HG03135 (cell line): ENCODE measurements around the gene GANAB.
"Not testable (repeated sequence)": the region's sequence is repeated elsewhere in the genome, so short reads cannot be mapped to it uniquely, and the experiment has no call there.

ENCODE experiments used
- ATAC-seq: cut with Tn5 transposase; IDR thresholded peaks from one replicate; pipeline ENCODE4 v1.9.1; 2021; ENCODE audit warnings: mild to moderate bottlenecking, moderate library complexity; ENCODE audit not compliant: unreplicated experiment

The GANAB gene

DNA sequence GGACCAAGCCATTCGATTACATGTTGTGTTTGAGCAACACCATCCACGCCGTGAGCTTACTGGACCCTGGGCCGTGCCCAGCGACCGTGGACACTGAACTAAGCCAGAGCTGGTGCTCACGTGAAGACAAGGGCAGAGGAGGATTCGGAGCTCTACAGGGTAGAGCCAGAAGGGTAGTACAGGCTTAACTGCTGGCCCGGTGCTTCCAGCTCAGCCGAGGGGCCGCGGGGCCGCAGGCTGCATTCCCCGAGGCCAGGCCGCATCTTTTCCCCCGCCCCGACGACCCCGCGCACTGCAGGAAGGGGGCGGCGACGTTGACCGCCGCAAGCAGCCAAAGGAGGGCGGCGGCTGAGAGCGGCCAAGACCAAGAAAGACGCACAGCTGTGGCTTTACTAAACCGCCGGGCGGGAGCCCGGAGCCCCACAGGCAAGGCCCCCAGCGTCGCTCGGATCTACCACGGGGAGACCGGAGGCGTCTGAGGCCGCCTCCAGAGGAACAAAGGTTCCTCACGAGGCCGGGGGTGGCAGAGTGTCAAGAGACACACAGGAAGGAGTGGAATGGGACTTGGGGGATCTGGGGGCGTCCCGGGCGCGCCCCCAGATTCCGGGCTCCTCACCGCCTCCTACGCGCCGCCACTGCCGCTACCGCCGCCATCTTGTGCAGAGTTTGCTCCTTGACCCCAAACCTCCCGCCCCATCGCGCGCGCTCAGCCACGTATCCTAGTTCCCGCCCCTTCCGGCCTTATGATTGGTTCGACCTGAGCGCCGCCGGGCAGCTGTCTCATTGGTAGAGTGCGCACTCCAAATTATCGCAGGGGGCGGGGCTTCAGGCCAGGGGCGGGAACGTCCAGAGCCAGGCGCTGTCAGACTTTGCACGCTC, at the start of gene GANAB:
GANAB (minus strand) TSS at position 668 of the 879 bp plus-strand sequence; CDS start at position 654, 14 bp downstream.
- ATAC-seq: peak; percentile 95

- no peak for ATAC-seq
Observed at GRCh38 chr11:62694455-62695167, 48.2 kb upstream of the GANAB start.

DNA sequence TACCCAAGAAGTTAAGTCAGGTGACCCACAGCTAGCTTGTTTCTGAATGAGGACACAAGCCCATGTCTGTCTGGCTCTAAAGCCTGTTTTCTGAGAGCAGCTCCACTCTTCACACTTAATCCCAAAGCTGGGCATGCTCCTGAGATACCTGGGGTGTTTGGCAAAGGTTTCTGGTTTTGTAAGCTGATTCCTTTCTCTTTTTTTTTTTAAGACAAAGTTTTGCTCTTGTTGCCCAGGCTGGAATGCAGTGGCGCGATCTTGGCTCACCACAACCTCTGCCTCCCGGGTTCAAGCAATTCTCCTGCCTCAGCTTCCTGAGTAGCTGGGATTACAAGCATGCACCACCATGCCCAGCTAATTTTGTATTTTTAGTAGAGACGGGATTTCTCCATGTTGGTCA, 47.2 kb upstream of the GANAB start:
- ATAC-seq: not testable (repeated sequence)

DNA sequence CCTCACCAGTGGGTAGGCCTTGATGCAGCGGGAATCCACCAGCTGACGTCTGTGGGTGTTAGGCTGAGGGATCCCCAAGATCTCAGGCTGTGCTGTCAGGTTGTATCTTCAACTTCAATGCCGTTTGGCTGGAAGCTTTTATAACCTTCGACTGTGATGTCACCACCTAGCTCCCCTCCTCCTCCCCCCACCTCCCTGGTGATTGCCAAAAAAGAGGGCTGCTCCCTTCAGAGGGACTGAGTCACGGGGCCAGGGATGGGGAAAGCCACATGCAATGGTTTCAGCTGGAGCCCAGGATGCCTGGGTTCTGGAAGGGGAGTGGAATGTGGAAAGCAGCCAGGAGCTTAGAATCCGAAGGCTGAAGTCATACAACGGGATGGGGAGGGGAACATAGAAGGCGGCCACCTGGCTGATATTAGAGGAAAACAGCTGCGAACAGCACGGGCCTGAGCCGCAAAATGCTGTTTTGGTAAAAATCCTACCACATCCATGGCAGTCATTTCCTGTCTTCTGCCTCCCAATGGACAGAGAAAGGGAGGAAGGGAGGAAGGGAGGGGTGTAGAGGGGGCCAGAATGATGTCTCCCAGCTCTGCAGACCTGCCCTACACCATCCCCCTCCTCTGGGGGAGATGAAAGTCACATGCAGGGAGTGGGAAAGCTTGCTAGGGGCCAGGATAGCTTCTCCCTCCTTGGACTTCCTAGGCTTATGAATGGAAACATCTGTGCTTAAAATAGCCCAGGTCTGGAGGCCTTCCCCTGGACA, 43.2 kb upstream of the GANAB start, which contains the start of gene LRRN4CL:
LRRN4CL (minus strand) TSS at position 110 of the 763 bp plus-strand sequence. CDS start 1,022 bp downstream, outside the sequence.
- no peak for ATAC-seq

GRCh38 chr11:62688491-62688890, 42.1 kb upstream of the GANAB start:
- ATAC-seq: no peak

DNA sequence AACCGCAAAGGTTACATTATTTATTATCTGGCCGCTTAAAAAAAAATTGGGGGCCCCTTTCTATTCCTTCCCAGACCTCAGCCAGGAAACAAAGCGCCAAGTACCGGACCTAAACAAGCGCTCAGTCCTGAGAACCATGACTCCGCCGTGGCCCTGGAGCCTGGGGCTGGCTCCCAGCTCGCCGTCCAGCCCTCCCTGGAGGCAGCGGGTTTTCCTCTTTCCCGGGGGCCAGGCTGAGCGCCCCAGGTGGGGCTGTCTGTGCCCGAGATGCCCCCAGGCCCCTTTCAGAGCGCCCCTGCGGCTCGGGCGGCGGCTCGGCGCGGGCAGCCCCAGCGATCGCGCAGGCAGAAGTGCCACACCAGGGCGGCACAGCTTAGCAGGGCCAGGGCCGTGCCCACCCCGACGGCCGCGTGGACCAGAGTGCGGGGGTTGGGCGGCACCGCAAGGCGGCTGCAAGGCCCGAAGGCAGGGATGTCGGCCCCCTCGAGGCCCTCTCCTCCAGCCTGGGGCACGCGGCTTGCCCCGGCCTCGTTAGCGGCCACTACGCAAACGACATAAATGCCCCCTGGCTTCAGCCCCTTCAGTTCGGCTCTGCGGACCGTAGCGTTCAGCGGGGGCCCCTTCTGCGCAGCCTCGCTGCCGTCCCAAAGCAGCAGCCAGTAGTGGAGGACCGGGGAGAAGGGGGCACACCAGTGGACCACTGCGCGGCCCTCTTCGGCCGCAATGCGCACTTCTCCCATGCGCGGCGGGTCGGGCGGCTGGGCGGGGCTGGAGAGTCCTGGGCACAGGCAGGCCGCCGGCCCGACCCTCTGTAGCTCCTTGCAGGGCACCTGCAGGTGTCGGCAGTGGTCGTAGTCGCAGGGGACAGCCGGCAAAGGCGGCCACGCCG, 41.3 kb upstream of the GANAB start:
- no peak for ATAC-seq

DNA sequence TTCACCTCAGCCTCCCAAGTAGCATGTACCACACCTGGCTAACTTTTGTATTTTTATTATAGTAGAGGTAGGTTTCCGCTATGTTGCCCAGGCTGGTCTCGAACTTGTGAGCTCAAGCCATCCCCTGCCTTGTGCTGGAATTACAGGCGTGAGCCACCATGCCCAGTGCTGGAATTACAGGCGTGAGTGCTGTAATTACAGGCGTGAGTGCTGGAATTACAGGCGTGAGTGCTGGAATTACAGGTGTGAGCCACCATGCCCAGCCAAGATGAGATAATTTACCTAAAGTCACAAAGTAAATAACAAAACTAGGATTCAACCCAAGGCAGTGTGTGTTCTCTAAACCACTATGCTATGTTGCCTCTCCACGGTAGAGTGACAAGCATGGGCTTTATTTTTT, 36.1 kb upstream of the GANAB start:
- no peak for ATAC-seq

DNA sequence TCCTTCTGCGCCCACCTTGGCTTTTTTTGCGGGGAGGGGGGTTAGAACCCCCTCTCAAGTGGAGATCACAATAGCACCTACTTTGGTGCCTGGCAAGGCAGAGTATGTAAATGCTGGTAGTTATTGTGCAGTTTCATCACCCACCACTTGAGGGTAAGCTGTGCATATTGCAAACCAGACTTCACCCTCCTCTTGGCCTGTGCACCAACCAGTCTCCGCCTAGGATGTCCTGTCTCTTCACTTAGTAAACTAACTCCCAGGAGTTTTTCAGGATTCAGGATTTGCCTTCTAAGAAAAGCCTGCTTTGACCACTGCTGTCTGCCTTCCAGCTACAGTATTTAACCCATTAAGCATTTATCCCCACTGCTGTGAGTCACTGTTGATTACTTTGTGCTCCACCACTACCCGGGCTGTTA, 34.4 kb upstream of the GANAB start:
- peak; percentile 62 for ATAC-seq

DNA sequence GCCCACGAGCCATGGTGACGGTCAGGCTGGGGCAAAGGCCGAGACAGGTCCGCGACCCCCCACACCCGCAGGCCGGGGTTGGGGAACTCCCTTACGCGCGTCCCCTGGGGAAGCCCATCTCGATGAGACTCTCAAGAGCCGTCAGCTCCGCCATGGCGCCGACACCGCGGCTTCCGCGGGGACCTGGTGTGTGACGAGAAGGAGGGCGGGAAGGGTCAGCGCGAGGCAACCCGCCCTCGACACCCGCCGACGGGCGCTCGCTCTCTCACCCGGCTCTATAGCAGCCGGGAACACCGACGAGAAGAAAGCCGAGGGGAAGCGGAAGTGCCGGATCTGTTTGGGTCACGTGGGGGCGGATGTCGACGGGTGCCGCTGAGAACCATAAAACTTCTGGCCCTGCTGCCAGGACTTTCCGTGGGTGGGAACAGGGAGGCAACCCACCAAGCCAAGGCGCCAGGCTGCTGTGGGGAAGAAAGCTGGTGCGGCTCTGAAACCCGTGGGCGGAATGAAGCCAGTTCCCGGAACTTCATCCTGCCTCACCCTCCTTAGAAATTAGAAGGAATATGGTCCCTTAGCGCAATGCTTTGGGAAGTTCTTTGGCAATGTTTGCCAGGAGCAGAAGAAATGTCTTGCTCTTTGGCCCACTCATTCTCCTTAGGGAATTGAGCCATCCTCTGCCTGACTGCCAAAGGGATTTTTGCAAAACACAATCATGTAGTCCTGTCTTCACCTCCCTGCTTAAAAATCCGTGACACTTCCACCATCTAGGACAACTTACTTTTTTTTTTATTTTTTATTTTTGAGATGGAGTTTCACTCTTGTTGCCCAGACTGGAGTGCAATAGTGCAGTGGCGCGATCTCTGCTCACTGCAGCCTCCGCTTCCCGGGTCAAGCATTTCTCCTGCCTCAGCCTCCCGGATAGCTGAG, 32.6 kb upstream of the GANAB start, which contains the start of gene UBXN1:
UBXN1 (minus strand) TSS at position 304 of the 927 bp plus-strand sequence; CDS start at position 154, 150 bp downstream.
- no peak for ATAC-seq

- ATAC-seq: no peak
Observed at GRCh38 chr11:62678433-62678769, 32.0 kb upstream of the GANAB start.

DNA sequence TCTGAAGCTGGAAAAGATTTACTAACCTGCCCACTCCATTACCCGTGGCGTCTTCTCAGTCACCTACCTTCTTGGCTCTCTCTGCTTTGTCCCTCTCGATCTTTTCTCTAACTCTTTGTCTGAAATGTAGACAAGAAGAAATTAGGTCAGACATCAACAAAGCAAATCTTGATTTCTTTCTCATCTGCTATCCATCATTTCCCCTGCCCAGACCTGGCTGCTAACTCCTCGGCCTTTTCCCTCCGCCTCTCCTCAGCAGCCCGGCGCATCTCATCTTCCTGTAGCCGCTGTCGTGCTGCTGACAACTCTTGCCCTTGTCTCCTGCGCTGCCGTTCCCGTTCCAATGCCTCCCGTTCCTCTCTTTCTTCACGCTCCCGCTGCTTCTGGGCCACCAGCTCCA, 31.3 kb upstream of the GANAB start:
- ATAC-seq: no peak

GRCh38 chr11:62677156-62677555, 30.7 kb upstream of the GANAB start:
- no peak for ATAC-seq

DNA sequence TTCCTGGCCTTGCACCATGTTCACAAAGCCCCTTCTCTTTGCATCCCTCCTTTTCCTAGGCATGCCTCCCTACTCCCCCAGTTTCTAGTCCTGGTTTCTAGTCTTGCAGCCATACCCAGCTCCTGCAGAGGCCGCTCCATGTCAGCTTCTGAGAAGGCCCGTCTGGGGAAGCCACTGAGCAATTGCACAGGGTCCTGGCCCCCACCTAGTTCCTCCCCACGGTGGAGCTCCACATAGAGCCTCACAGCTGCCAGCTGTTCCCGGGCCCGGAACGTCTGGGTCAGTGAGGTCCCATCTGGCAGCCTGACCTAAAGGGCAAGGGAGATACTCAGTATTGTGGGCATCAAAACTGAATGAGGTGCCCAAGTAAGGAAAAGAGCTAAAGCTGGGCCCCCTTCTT, 30.3 kb upstream of the GANAB start:
- ATAC-seq: no peak

GRCh38 chr11:62675415-62675814, 29.0 kb upstream of the GANAB start:
- ATAC-seq: not testable (repeated sequence)

- no peak for ATAC-seq
Observed at GRCh38 chr11:62673196-62673525, 26.7 kb upstream of the GANAB start.

DNA sequence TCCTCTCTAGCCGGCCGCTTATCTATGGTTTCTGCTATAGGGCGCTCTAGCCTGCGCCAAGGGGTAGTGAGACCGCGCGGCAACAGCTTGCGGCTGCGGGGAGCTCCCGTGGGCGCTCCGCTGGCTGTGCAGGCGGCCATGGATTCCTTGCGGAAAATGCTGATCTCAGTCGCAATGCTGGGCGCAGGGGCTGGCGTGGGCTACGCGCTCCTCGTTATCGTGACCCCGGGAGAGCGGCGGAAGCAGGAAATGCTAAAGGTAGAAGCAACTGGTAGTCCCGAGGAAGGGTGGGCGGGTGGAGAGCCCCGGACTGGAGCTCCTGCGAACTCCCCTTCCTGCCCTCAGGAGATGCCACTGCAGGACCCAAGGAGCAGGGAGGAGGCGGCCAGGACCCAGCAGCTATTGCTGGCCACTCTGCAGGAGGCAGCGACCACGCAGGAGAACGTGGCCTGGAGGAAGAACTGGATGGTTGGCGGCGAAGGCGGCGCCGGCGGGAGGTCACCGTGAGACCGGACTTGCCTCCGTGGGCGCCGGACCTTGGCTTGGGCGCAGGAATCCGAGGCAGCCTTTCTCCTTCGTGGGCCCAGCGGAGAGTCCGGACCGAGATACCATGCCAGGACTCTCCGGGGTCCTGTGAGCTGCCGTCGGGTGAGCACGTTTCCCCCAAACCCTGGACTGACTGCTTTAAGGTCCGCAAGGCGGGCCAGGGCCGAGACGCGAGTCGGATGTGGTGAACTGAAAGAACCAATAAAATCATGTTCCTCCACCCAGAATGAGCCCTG, 25.4 kb upstream of the GANAB start, which contains the start of the genes LBHD1 and UQCC3:
LBHD1 (minus strand) TSS at position 660 of the 782 bp plus-strand sequence. CDS start 2,236 bp downstream, outside the sequence.
UQCC3 (plus strand) TSS at position 66 of the 782 bp plus-strand sequence; CDS start at position 139, 73 bp downstream.
- peak; percentile 58 for ATAC-seq

GRCh38 chr11:62671236-62671607, 24.8 kb upstream of the GANAB start:
- ATAC-seq: peak; percentile 8
